IPS DF 4.7 (cell line): ENCODE data around the gene AQP2.
"Not testable (repeated sequence)": the region's sequence is repeated elsewhere in the genome, so short reads cannot be mapped to it uniquely, and the experiment has no call there.

Source experiments
- DNase-seq: peaks from one replicate; pipeline ENCODE4 v3.0.0-alpha.2; 2013; ENCODE audit warnings: low spot score; ENCODE audit errors: extremely low read depth

AQP2 gene

GRCh38 chr12:49969651-49970429 lies 19.3 kb downstream of the AQP2 start:
- DNase-seq = no peak

DNA sequence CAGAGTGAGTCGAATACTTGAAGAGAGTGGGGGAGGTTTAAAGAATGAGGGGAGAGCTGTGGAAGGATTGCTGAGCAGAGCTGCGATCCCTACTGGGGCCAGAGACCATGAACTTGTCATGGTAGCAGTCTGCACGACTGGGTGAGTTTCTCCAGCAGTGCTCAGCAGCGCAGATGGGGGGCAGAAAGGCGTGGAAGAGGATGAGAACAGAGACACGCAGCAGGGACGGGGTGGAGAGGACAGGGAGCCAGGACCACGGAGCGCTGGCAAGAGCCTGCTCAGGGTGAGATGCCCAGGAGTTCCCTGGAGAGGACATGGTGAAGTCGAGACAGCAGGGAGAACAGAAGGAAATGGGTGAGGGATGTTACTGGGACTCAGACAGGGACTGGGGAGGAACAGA lies 20.1 kb downstream of the AQP2 start:
- no peak for DNase-seq

- DNase-seq = no peak
These were observed 20.6 kb downstream of the AQP2 start for GRCh38 chr12:49971141-49971540.

DNA sequence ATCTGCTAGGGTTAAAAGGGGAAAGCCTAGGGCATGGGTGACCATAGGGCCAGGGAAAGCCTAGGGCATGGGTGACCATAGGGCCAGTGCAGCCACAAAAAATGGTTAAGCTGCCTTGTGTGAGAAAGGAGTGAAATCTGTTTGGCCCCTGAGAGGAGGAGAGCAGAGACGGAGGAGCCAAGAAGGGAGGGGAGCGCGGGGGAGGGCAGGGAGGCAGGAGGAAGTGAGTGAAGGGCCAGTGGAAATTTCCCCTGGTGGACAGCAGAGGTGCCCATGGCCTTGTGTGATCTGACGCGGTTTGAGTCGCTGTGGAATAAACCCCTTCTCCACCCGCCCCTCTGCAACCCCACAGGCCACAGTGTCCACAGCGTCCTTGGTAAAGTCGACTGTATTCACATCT lies 21.6 kb downstream of the AQP2 start:
- no peak for DNase-seq

GRCh38 chr12:49972641-49973360 lies 22.3 kb downstream of the AQP2 start, which contains the start of gene AQP6:
Gene AQP6, plus strand, starts transcription at chr12:49972947. Its CDS starts 227 bp downstream, at chr12:49973174.
- DNase-seq = no peak

GRCh38 chr12:49973361-49973830 lies 22.9 kb downstream of the AQP2 start:
- DNase-seq = no peak

GRCh38 chr12:49974231-49974675 lies 23.7 kb downstream of the AQP2 start:
- DNase-seq = no peak

- DNase-seq = no peak
These were observed 24.3 kb downstream of the AQP2 start for GRCh38 chr12:49974677-49975317.

DNA sequence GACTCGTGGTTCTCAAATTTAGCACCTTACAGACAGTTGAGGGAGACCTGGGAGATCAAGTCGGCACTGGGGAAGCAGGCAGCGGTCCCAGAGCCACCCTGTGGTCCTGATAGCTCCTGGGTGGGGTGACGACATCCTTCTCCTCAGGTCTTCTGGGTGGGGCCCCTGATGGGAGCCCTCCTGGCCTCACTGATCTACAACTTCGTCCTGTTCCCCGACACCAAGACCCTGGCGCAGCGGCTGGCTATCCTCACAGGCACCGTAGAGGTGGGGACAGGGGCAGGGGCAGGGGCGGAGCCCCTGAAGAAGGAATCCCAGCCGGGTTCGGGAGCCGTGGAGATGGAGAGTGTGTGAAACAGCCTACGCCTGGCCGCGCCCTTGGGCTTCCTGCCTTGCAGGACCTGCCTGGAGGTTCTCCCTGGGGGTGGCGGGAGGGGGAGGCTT lies 24.8 kb downstream of the AQP2 start:
- no peak for DNase-seq

DNA sequence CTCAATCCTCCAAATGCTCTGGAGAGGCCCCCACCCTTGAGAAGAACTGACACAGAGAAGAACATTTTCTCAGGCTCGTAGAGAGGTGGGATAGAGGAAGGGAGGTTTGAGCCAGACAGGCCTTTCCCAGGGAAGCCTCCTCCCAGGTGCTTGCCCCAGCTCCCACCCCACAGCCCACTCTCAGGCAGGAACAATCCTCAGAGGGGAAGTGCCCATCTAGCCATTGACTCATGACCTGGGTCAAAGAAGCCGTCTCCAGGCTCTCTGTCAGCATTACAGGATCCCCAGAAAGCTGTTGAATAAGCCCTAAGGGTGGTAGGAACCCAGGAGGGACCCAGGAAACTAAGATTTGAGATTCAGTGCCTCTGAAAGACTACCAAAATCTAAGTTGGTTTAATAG lies 26.0 kb downstream of the AQP2 start:
- DNase-seq = no peak

DNA sequence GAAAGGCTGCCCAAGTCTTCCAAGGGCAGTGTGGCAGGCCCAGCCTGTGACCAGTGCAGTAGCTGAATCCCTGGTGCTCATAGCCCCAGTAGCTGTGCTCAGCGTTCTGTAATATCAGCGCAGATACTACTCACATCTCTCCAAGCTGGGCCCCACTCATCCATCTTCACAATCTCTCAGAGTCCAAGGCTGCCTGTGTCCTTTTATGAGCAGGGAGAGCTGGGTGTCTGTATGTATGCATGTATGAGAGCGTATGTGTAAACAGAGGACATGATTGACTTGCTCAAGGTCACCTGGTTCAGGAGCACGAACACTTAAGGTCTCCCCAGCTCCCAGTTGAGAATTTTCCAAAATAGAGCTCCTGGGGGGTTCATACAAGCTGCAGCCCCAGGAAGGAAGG lies 27.6 kb downstream of the AQP2 start:
- DNase-seq = no peak

DNA sequence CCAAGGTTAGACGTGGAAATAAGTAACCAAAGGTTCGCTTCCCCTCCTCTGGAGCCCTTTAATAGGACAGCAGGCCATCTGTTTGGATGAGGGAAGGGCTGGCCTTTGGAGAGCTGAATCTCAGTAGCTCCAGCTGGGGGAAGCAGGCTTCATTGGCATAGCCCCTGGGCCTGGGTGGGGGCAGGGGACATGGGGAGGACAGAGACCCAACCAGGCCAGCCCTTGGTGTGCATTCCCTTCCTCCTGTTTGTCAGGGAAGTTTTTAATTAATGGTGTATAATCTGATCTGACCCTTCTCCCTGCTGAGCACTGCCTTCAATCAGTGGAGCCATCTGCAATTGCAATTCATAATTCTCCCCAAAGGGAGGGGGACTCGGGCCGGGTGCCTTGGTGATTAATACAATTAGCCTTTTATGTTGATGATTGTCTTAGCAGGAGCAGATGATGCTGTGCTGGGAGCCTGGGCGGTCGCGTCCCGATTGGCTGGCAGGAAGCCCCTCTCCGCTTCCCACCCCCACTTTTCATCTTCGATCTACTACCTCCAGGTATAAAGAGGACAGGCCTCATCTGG lies 28.6 kb downstream of the AQP2 start:
- DNase-seq = no peak

DNA sequence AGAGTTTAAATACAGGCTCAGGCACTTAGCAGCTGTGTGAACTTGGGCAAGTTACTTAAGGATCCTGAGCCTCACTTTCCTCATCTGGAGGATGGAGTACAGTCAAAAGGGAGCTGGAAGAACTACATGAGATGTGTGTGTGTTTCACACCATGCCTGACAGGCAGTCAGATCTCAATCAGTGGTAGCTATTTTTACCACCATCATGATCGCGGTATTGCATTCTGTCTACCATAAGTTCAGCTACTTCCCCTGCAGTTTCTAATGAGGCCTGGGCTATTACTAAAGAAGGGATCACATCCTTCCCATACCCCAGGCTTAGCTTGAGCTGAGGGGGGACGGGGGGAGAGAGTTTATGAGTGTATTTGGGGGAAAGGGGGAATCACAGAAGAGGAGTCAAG lies 29.3 kb downstream of the AQP2 start:
- DNase-seq = no peak

- DNase-seq = no peak
These were observed 30.2 kb downstream of the AQP2 start for GRCh38 chr12:49980501-49981349.

- DNase-seq = no peak
These were observed 31.9 kb downstream of the AQP2 start for GRCh38 chr12:49982246-49983087.

- DNase-seq = no peak
These were observed 33.4 kb downstream of the AQP2 start for GRCh38 chr12:49983892-49984291.

- no peak for DNase-seq
These were observed 34.2 kb downstream of the AQP2 start for GRCh38 chr12:49984476-49985359.

GRCh38 chr12:49985981-49986380 lies 35.4 kb downstream of the AQP2 start:
- DNase-seq = no peak

DNA sequence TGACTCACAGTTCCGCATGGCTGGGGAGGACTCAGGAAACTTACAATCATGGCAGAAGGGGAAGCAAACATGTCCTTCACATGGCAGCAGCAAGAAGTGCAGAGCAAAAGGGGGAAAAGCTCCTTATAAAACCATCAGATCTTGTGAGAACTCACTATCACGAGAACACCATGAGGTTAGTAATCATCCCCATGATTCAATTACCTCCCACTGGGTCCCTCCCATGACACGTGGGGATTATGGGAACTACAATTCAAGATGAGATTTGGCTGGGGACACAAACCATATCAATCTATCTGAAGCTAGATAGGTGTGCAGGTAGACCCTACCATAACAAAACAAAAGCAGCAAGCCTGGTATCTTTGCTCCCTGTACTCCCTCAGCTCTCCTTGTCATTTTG lies 35.9 kb downstream of the AQP2 start:
- not testable (repeated sequence) for DNase-seq
